Limb (tissue), 2 donors: ENCODE measurements around the gene CD109.
A peak's percentile ranks its signal among the peaks of the same experiment; 100 is the strongest.
"Not testable (repeated sequence)": the region's sequence is repeated elsewhere in the genome, so short reads cannot be mapped to it uniquely, and the experiment has no call there.

Experiments used
- DNase-seq, 2 donors: peaks; one replicate each; pipeline ENCODE4 v3.0.0-alpha.2; 2016; ENCODE audit errors: extremely low spot score in 2 of 2

The CD109 gene

GRCh38 chr6:73695619-73696421, at the start of gene CD109:
Gene CD109, plus strand, starts transcription at chr6:73696203. Its CDS starts 13 bp downstream, at chr6:73696216.
- peak; percentile 78 for DNase-seq

- no peak for DNase-seq
These were observed 47.8 kb upstream of the CD109 start for GRCh38 chr6:73648166-73648565.

GRCh38 chr6:73649783-73650182, 46.2 kb upstream of the CD109 start:
- no peak for DNase-seq

- DNase-seq, result peak; percentile 59 to 81
These were observed 43.1 kb upstream of the CD109 start for GRCh38 chr6:73652637-73653570.

- DNase-seq, result peak; percentile 94 to 95
These were observed 42.2 kb upstream of the CD109 start, which contains the start of gene SLC17A5 for GRCh38 chr6:73653571-73654424. Gene SLC17A5, minus strand, starts transcription at chr6:73653992. Its CDS starts 106 bp downstream, at chr6:73653886.

- DNase-seq, result no peak
These were observed 40.6 kb upstream of the CD109 start for GRCh38 chr6:73655341-73655917.

- DNase-seq, result no peak
These were observed 39.4 kb upstream of the CD109 start for GRCh38 chr6:73656531-73657145.

- no peak for DNase-seq
These were observed 38.8 kb upstream of the CD109 start for GRCh38 chr6:73657201-73657600.

- no peak for DNase-seq
These were observed 31.3 kb upstream of the CD109 start for GRCh38 chr6:73664701-73665100.

GRCh38 chr6:73665686-73666319, 30.2 kb upstream of the CD109 start:
- no peak for DNase-seq

- DNase-seq, result no peak
These were observed 29.6 kb upstream of the CD109 start for GRCh38 chr6:73666393-73666792.

- DNase-seq, result no peak
These were observed 28.2 kb upstream of the CD109 start for GRCh38 chr6:73667798-73668197.

GRCh38 chr6:73669005-73669404, 27.0 kb upstream of the CD109 start:
- DNase-seq, result no peak

- DNase-seq, result no peak
These were observed 23.9 kb upstream of the CD109 start for GRCh38 chr6:73671911-73672685.

GRCh38 chr6:73675466-73676098, 20.4 kb upstream of the CD109 start:
- peak; percentile 74 to 81 for DNase-seq

- no peak for DNase-seq
These were observed 17.0 kb upstream of the CD109 start for GRCh38 chr6:73679009-73679408.

GRCh38 chr6:73679846-73680245, 16.2 kb upstream of the CD109 start:
- not testable (repeated sequence) for DNase-seq

GRCh38 chr6:73680289-73680918, 15.6 kb upstream of the CD109 start:
- DNase-seq, result no peak
